ENCODE results near the gene TBX19.

GRCh38 chr1:168344517-168344916 lies 63.8 kb downstream of the TBX19 start:
- no peak for TF ChIP-seq POLR2A (IDR thresholded peaks at IDR 0.05)
- TF ChIP-seq CTCF (IDR thresholded peaks at IDR 0.05), result no peak
